ENCODE data around the gene DMAC2L.
"Not testable (repeated sequence)": the region's sequence is repeated elsewhere in the genome, so short reads cannot be mapped to it uniquely, and the experiment has no call there.

DMAC2L gene

DNA sequence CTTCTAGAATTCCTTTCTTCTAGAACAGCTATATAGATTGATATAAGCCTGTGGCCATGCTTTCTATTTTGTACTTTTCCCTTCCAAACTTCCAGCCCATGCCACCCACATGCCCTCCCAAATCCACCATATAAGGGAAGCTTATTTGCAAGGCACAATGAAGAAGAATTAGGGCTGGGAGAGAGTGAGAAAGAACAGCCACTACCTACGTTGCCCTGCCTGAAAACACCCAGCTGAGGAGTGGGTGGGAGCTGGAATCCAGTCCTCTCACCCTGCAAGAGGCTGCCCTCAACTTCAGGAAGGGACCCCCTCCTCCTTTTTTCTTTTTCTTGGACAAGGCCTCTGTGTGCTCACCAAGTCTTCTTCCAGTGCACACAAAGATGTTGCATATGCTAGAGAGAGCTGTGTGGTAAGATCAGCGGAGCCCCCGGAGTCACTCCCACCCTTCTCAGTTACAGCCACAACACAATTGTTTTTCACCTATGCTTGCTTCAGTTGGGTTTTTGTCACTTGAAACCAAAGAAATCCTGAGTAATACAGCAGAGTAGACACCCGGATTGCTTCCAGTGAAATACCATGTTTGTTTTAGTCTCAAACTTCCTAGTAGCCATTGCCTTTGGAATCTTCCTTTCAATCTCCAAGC is 45.8 kb downstream of the DMAC2L start:
- no peak for DNase-seq

DNA sequence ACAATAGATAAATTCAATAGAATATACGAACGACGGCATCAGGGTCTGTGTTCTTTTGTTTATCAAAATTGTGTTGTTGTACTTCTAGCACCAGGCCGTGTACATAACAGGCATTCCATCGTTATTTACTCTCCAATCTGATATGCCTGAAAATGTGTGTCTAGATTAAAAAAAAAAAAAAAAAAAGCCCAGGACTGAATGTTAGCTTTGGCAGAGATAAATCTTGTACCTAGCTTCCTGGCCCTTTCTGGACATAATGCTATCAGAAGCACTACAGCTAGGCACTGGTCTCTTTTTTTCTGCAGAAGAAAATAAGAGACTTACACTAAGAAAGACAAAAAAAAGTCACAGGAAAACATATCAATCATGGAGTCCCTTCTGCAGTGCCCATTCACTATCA is 47.5 kb downstream of the DMAC2L start:
- no peak for DNase-seq

DNA sequence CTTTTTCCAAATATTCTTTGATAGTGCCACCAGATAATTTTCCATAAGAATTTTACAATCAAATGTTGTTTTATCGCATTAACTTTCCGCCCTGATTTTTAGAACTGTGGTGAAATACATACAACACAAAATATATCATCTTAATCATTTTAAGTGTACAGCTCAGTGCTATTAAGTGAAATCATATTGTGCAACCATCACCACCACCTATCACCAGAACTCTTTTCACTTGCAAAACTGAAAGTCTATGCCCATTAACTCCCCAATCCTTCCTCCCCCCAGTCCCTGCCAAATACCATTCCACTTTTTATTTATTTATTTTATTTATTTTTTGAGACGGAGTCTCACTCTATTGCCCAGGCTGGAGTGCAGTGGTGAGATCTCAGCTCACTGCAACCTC is 48.0 kb downstream of the DMAC2L start:
- DNase-seq: no peak

DNA sequence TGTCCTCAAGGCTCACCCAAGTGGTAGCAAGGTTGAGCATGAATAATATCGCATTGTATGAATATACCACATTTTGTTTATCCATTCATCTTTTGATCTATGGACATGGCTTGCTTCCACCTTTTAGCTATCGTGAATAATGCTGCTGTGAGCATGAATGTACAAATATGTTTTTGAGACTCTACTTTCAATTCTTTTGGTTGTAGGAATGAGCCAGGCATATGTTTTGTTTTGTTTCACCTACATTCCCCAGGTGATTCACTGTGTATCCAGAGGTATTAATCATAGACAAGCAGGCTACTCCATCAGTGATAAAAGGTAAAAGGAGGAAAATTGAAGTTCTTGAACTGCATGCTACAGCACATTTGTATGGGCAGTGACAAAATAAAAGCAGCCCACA is 48.7 kb downstream of the DMAC2L start:
- DNase-seq: no peak

DNA sequence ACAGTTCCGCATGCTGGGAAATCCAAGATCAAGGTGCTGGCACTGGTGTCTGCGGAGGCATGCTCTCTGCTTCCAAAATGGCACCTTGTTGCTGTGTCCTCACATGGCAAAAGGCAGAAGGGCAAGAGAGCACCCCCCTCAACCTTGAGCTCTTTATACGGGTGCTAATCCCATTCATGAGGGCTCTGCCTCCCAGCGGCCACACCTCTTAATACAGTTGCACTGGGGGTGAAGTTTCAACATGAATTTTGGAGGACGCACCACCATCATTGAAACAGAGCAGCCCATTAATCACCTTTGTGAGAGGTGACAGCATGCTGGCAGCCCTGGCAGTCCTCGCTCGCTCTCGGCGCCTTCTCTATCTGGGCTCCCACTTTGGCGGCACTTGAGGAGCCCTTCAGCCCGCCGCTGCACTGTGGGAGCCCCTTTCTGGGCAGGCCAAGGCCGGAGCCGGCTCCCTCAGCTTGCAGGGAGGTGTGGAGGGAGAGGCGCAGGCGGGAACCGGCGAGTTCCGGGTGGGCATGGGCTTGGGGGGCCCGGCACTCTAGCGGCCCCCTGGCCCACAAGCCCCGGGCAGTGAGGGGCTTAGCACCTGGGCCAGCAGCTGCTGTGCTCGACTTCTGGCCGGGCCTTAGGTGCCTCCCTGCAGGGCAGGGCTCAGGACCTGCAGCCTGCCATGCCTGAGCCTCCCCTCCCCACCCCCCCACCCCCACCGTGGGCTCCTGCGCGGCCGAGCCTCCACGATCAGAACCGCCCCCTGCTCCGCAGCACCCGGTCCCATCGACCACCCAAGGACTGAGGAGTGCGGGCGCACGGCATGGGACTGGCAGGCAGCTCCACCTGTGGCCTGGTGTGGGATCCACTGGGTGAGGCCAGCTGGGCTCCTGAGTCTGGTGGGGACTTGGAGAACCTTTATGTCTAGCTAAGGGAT is 49.6 kb downstream of the DMAC2L start:
- not testable (repeated sequence) for DNase-seq

DNA sequence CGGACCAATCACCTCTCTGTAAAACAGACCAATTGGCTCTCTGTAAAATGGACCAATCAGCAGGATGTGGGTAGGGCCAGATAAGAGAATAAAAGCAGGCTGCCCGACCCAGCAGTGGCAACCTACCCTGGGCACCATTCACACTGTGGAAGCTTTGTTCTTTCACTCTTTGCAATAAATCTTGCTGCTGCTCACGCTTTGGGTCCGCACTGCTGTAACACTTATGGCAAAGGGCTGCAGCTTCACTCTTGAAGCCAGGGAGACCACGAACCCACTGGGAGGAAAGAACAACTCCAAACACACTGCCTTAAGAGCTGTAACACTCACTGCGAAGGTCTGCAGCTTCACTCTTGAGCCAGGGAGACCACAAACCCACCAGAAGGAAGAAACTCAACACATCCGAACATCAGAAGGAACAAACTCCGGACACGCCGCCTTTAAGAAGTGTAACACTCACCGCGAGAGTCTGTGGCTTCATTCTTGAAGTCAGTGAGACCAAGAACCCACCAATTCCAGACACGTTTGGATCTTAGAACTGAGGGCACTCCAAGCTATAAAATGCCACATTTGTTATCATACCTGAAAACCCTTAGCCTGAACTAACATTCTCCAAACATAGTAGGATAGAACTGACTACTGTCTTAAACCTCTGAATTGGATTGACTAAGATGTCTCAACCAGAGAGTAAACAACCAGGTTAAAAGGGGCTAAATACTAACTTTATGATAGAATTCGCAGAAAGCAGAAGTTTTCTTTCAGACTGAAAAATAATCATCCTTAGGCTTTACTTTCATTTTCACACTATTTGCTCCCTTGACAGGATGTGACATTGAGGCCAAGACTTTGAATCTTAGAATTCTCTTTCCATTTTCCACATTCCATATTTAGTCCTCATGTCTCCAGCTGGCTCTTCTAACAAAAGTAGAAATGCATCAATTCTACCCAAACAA is 50.9 kb downstream of the DMAC2L start:
- DNase-seq: peak; percentile 53

DNA sequence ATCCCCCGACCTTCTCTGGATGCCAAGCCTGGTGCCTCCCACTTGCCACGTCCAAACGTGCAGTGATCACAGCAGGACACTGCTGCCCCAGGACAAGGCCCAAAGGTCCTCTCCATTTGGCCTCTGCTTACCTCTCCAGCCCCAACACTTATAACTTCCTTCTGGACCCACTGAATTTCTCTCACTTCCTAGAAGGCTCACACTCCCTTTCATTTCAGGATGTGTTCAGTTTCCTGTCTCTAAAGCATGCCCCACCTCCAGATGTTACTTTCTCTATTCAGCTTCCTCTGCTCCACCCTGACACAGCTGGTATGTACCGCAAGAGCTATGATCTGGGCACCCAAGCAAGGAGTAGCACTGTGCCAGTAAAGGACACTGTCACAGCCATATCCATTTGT is 51.6 kb downstream of the DMAC2L start:
- DNase-seq: peak; percentile 81

DNA sequence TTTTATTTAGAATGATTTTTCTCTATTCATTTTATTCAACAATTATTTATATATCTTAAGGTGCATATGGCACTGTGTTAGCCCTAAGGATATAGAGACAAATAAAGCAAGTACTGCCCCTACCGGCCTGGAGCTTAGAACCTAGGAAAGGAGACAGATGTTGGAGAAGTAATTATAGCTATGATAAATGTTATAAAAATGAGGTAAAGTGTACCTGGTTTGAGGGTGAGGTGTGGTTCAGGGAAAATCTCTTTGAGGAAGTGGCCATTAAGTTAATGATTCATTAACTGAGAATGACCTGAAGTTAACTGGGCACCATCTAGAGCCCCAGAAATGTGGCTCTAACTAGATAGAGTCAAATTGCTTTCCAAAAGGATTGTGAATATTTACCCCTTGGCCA is 52.7 kb downstream of the DMAC2L start:
- no peak for DNase-seq

DNA sequence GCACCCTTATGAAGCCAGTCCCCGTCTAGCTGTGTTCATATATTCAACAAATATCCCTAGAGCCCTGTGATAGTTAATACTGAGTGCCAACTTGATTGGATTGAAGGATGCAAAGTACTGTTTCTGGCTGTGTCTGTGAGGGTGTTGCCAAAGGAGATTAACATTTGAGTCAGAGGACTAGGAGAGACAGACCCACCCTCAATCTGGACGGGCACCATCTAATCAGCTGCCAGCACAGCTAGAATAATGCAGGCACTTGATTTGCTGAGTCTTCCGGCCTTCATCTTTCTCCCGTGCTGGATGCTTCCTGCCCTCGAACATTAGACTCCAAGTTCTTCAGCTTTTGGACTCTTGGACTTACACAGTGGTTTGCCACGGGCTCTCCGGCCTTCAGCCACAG is 53.4 kb downstream of the DMAC2L start:
- not testable (repeated sequence) for DNase-seq

DNA sequence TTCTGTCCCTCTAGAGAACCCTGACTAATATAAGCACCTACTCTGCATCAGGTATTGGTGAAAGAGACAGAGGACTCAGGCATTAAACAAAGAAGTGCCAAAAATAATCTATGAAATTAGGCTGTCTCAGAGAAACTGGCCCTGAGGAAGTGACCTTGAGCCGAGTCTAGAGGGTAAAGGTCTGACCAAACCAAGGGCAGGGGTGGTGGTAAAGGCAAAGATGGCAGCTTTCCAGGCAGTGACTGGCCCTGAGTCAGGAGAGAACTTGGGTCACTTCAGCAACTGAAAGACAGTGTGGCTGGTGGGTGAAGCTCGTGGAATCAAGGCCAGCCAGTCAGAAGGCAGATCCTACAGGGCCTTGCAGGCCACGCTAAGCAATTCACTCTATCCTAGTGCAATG is 54.0 kb downstream of the DMAC2L start:
- DNase-seq: peak; percentile 17

DNA sequence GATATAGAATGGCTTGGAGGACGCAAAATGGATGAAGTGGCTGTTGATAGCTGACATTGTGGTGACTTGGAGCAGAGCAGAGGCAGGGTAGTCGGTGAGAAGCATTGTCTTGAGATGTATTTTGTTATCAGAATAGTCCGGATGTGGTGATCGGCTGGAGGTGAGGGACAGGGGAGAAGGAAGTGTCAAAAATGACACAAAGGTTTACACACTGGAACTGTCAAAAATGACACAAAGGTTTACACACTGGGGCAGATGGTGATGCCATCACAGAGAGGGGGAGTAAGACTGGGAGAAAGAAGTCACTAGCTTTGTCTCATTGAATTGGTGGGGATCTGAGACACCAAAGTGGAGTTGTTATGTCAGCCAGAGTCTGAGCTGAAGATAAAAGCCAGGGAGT is 54.5 kb downstream of the DMAC2L start:
- no peak for DNase-seq

DNA sequence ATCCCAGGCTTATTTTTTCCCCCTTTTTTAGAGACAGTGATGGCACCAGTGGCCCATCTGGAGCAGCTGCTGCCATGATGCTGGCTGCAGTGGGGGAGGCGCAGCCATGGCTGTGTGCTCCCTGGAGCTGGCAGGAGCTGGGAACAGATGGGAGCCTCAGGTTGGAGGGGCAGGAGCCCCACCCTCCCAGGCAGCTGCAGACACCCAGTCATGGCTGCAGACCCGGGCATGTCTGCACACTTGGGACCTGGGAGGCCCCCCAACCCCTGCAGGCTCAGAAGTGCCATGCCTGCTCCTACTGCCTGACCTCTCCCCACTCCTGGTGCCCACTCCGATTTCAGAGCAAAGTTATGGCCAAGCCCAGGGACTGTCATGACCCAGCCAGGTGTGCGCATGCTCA is 59.4 kb downstream of the DMAC2L start:
- DNase-seq: no peak

DNA sequence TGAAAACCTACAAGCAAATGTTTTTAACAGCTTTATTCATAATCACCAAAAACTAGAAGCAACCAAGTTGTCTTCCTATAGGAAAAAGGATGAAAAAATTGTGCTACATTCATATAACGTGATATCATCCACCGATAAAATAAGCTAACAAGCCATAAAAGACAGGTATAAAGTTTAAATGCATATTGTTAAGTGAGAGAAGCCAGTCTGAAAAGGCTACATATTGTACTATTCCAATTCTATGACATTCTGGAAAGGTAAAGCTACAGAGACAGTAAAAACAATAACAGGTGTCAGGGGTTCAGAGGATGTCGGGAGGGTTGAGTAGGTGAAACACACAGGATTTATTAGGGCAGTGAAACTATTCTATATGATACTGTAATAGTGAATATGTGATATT is 61.8 kb downstream of the DMAC2L start:
- no peak for DNase-seq

DNA sequence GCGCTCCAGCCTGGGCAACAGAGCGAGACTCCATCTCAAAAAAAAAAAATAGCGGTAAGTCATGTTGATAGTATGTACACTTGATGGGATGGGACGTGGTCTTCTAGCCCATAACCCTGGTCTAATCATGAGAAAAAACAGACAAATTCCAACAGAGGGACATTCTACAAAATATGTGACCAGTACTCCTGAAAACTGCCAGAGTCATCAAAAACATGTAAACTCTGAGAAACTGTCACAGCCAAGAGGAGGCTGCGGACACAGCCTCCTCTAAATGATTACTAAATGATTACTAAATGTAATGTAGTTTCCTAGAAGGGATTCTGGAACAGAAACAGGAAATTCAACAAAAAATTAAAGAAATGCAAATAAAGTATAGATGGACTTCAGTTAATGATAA is 63.6 kb downstream of the DMAC2L start:
- DNase-seq: no peak

Measured in suppressor macrophage treated with lipopolysaccharide for 4 hours (primary cell).